Loucy (cell line): ENCODE data around the gene SND1.

ENCODE experiments used
- EZH2phosphoT487 ChIP-seq: fragments of 200-600 bp; IDR thresholded peaks from 2 replicates; pipeline ENCODE4 v1.6.1; 2018; ENCODE audit warnings: antibody characterized with exemption, mild to moderate bottlenecking, moderate library complexity, borderline replicate concordance
- TF ChIP-seq, protein P1 (sequence below): fragments of 200-600 bp; sonication (generic); conservative IDR thresholded peaks from 2 replicates; pipeline ENCODE4 v1.5.1; 2014; ENCODE audit warnings: mild to moderate bottlenecking, antibody characterized with exemption, low read length

DNA sequence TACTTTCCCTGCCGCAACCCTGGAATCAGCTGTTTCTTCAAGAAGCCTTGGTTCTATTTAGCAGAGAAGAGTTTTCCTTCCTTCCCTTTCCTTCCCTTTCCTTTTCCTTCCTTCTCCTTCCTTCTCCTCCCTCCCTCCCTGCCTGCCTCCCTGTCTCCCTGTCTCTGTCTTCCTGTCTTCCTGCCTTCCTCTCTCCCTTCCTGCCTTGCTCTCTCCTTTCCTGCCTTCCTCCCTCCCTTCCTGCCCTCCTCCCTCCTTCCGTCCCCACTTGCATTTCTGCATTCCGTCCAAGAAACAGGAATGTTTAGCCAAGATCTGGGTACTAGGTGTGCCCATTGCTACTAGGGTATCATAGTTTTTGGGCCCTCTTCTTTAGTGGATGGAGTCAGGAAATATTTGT, 21.9 kb downstream of the SND1 start:
- no peak for TF ChIP-seq EZH2phosphoT487
- TF ChIP-seq, protein P1, sequence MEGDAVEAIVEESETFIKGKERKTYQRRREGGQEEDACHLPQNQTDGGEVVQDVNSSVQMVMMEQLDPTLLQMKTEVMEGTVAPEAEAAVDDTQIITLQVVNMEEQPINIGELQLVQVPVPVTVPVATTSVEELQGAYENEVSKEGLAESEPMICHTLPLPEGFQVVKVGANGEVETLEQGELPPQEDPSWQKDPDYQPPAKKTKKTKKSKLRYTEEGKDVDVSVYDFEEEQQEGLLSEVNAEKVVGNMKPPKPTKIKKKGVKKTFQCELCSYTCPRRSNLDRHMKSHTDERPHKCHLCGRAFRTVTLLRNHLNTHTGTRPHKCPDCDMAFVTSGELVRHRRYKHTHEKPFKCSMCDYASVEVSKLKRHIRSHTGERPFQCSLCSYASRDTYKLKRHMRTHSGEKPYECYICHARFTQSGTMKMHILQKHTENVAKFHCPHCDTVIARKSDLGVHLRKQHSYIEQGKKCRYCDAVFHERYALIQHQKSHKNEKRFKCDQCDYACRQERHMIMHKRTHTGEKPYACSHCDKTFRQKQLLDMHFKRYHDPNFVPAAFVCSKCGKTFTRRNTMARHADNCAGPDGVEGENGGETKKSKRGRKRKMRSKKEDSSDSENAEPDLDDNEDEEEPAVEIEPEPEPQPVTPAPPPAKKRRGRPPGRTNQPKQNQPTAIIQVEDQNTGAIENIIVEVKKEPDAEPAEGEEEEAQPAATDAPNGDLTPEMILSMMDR = no peak
